DMS114 treated with DMSO at 0.1 percent for 48 hours (cell line): ENCODE results near the gene COA8.
A peak's percentile ranks its signal among the peaks of the same experiment; 100 is the strongest.

Experiments used
- DNase-seq: peaks from one replicate; lab custom pipeline; 2025; ENCODE audit not compliant: unreplicated experiment; lab: John Stamatoyannopoulos, UW

The COA8 gene

GRCh38 chr14:103562429-103563225 is at the start of gene COA8, which contains the start of gene BAG5:
Gene COA8, plus strand, starts transcription at chr14:103562960. Its CDS starts 42 bp downstream, at chr14:103563002.
Gene BAG5, minus strand, starts transcription at chr14:103562657. Its CDS starts 1,493 bp downstream, at chr14:103561164.
- DNase-seq: peak; percentile 36

- DNase-seq: no peak
These were observed 48.0 kb upstream of the COA8 start for GRCh38 chr14:103514596-103515421.

- no peak for DNase-seq
These were observed 46.2 kb upstream of the COA8 start for GRCh38 chr14:103516426-103517173.

GRCh38 chr14:103517174-103517566 is 45.6 kb upstream of the COA8 start:
- no peak for DNase-seq

- DNase-seq: no peak
These were observed 44.9 kb upstream of the COA8 start for GRCh38 chr14:103517721-103518421.

- no peak for DNase-seq
These were observed 44.2 kb upstream of the COA8 start for GRCh38 chr14:103518422-103519042.

GRCh38 chr14:103519043-103519836 is 43.5 kb upstream of the COA8 start:
- DNase-seq: no peak

GRCh38 chr14:103519837-103520212 is 42.9 kb upstream of the COA8 start:
- peak; percentile 24 for DNase-seq

GRCh38 chr14:103520269-103520656 is 42.5 kb upstream of the COA8 start:
- DNase-seq: no peak

- peak; percentile 20 for DNase-seq
These were observed 41.9 kb upstream of the COA8 start for GRCh38 chr14:103520657-103521437.

- no peak for DNase-seq
These were observed 41.3 kb upstream of the COA8 start for GRCh38 chr14:103521438-103521950.

- no peak for DNase-seq
These were observed 40.7 kb upstream of the COA8 start for GRCh38 chr14:103521951-103522563.

- DNase-seq: peak; percentile 21
These were observed 39.8 kb upstream of the COA8 start, which contains the start of gene CKB for GRCh38 chr14:103522649-103523574. Gene CKB, minus strand, starts transcription at chr14:103522830. Its CDS starts 337 bp downstream, at chr14:103522493.

GRCh38 chr14:103523575-103523954 is 39.2 kb upstream of the COA8 start:
- no peak for DNase-seq

GRCh38 chr14:103524002-103524935 is 38.5 kb upstream of the COA8 start:
- DNase-seq: no peak
